GM12865 (cell line): ENCODE measurements around the gene PLCL2.

ENCODE experiments used
- DNase-seq: peaks from one replicate; pipeline ENCODE4 v3.0.0; 2010; ENCODE audit warnings: low read depth
- H3K4me3 ChIP-seq: 2 replicates; pipeline ENCODE4 v1.5.1; 2011; ENCODE audit warnings: mild to moderate bottlenecking, low read depth, low read length, control low read depth
- CTCF ChIP-seq: IDR thresholded peaks from 2 replicates; pipeline ENCODE4 v1.5.1; 2011; ENCODE audit warnings: low read length, control low read depth, low read depth, inconsistent platforms; ENCODE audit not compliant: insufficient read depth; ENCODE audit errors: missing control alignments

Gene PLCL2

GRCh38 chr3:16884748-16885592 is at the start of gene PLCL2:
TSS of gene PLCL2 (plus strand) at chr3:16884955. CDS start at chr3:16885040, 85 bp downstream.
- peak; percentile 82 for DNase-seq

GRCh38 chr3:16836505-16837237 is 48.1 kb upstream of the PLCL2 start:
- H3K4me3 ChIP-seq: no peak overlapping the region
- TF ChIP-seq CTCF: no peak
- DNase-seq: no peak

More at GRCh38 chr3:16884748-16885592, at the start of gene PLCL2:
- peak within 1 kb of the TSS; percentile 94 for H3K4me3 ChIP-seq
- TF ChIP-seq CTCF: no peak

- no peak for TF ChIP-seq CTCF
- DNase-seq: no peak
- H3K4me3 ChIP-seq: no peak overlapping the region
Measured at GRCh38 chr3:16837602-16838001, 47.2 kb upstream of the PLCL2 start.

GRCh38 chr3:16838561-16838960 is 46.2 kb upstream of the PLCL2 start:
- TF ChIP-seq CTCF: no peak
- DNase-seq: peak; percentile 42
- H3K4me3 ChIP-seq: no peak overlapping the region

- no peak for DNase-seq
- TF ChIP-seq CTCF: no peak
- no peak overlapping the region for H3K4me3 ChIP-seq
Measured at GRCh38 chr3:16839271-16840100, 45.3 kb upstream of the PLCL2 start.

GRCh38 chr3:16840101-16840424 is 44.7 kb upstream of the PLCL2 start:
- DNase-seq: no peak
- TF ChIP-seq CTCF: no peak

More at GRCh38 chr3:16840101-16840424, 44.7 kb upstream of the PLCL2 start:
- no peak overlapping the region for H3K4me3 ChIP-seq
